ENCODE results near the gene COPS3.
A peak's percentile ranks its signal among the peaks of the same experiment; 100 is the strongest.

GRCh38 chr17:17303010-17303846 is 22.2 kb upstream of the COPS3 start, which contains the start of gene NT5M:
- TF ChIP-seq, protein P1, sequence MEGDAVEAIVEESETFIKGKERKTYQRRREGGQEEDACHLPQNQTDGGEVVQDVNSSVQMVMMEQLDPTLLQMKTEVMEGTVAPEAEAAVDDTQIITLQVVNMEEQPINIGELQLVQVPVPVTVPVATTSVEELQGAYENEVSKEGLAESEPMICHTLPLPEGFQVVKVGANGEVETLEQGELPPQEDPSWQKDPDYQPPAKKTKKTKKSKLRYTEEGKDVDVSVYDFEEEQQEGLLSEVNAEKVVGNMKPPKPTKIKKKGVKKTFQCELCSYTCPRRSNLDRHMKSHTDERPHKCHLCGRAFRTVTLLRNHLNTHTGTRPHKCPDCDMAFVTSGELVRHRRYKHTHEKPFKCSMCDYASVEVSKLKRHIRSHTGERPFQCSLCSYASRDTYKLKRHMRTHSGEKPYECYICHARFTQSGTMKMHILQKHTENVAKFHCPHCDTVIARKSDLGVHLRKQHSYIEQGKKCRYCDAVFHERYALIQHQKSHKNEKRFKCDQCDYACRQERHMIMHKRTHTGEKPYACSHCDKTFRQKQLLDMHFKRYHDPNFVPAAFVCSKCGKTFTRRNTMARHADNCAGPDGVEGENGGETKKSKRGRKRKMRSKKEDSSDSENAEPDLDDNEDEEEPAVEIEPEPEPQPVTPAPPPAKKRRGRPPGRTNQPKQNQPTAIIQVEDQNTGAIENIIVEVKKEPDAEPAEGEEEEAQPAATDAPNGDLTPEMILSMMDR (IDR thresholded peaks at IDR 0.05) = peak in 1 of 6 experiments; percentile 20
- TF ChIP-seq POLR2AphosphoS5 (IDR thresholded peaks at IDR 0.05) = no peak
- TF ChIP-seq POLR2A (IDR thresholded peaks at IDR 0.05) = peak in 2 of 4 donors; percentile 33 to 36

Measured in upper lobe of left lung (tissue), 4 donors.